Right cardiac atrium (tissue), 5 donors: ENCODE measurements around the gene MECR. TPM values are rescaled to one million over a fixed set of nuclear protein-coding genes. Genes with fewer than 3 reads are reported as not detected.

Source experiments
- ATAC-seq, 2 donors: fragments of 200-7000 bp; cut with Tn5 transposase; one replicate each; pipeline versions ENCODE4 v1.8.0 to v1.9.1; 2020; ENCODE audit warnings: moderate library complexity in 2 of 2, mild to moderate bottlenecking in 1 of 2
- DNase-seq, 3 donors: peaks; one replicate each; pipeline ENCODE4 v3.0.0-alpha.2; 2020
- H3K27ac ChIP-seq: one replicate; pipeline ENCODE4 v1.5.1; 2013; ENCODE audit warnings: mild to moderate bottlenecking, low read length, control low read depth, moderate library complexity
- H3K27me3 ChIP-seq: one replicate; pipeline ENCODE4 v1.6.1; 2013; ENCODE audit not compliant: control insufficient read depth, insufficient read depth
- H3K4me1 ChIP-seq: one replicate; pipeline ENCODE4 v1.6.1; 2013; ENCODE audit warnings: low read length; ENCODE audit not compliant: control insufficient read depth, insufficient read depth
- H3K4me3 ChIP-seq: one replicate; pipeline ENCODE4 v1.5.1; 2013; ENCODE audit warnings: low read length, control low read depth
- H3K9me3 ChIP-seq: one replicate; pipeline ENCODE4 v1.6.1; 2013; ENCODE audit warnings: low read length; ENCODE audit not compliant: control insufficient read depth
- WGBS: extraction: QIAGEN DNeasy Blood & Tissue Kit; methylation state at CpG from one replicate; pipeline ENCODE4 v1.1.7; 2013; 5-methylcytosine and 5-hydroxymethylcytosine counted together
- intact Hi-C, 4 donors: fragments of 100-400 bp; cut with DNase I; formaldehyde crosslinking; loops; one replicate each; pipeline versions ENCODE4 v1.11.0 to v1.14.0; 2022 to 2023
- polyA plus RNA-seq: library from polyadenylated mRNA; stranded (reverse); fragments of 200-250 nt; gene quantifications from one replicate; pipeline ENCODE4 v1.2.3, GENCODE V29; 2013
- total RNA-seq, 4 donors: library from RNA; stranded (reverse); fragmentation: NEBNext Ultra II Directional; extraction: Animal tissue kit (Norgen Biotek cat#: 25700); gene quantifications; one replicate each; pipeline ENCODE4 v1.2.1, GENCODE V29; 2021
- donor health status: healthy with polysubstance abuse.
- donor health status: DM: no; HTN: yes; CAD: no.
- donor health status: DM: no; HTN: no; CAD: no.
- donor health status: DM: no; HTN: yes; CAD: no; lungs with severe emphysema.
- donor health status: DM: yes; HTN: yes; CAD: no.

MECR gene
- total and polyA plus RNA-seq, 5 donors = 21.0 to 36.0 (median 27.6) TPM

DNA sequence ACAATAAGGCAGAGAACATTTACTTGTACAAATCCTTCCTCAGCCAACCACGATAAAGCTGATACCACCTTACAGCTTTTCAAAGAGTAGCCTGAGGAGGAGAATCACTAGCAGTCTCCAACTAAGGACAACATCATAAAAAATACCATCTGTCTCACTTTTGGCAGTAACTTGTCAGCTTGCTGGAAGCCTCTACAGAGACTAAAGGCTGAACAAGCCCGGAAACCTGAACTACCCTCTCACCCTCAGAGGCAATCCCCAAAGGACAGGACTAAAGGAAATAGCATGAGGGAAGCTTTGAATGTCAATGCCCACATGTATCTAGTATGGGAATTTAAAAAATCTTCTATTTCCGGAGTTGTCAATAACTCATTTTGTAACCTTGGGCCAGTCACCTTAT, 59.6 kb downstream of the MECR start:
- no peak overlapping the region for H3K27ac ChIP-seq
- H3K4me1 ChIP-seq = peaks cover 10% of the 10 kb centered on the region
- no peak overlapping the region for H3K4me3 ChIP-seq
- intact Hi-C loops = loop anchor here in 1 of 4 donors (10.0 kb wide), 1 partner anchor 46 kb away; the partner anchor contains the start of gene TMEM200B
- DNase-seq (no peak), ATAC-seq (no peak)
- WGBS = 27% methylated on average over 3 of the region's 3 CpGs
- no peaks in the 10 kb centered on the region for H3K9me3 ChIP-seq
- no peaks in the 10 kb centered on the region for H3K27me3 ChIP-seq

DNA sequence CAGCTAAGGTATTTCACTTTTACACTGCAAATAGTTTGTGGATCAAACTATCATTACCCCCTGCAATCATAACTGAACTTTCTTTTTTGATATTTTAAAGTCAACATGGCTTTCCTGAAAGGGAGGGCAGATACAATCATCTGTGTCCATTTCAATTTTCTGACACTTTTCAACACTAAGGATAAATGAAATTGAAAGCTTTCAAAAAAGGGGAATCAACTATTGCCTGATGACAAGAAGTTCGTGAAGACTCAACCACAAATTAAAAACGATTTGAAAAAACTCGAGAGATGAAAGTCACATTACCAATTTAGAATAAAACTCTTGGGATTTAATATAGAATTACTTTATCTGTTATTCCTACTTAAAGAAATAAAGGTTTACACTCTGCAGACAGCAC, 60.8 kb downstream of the MECR start:
- peaks cover 10% of the 10 kb centered on the region for H3K4me1 ChIP-seq
- no peaks in the 10 kb centered on the region for H3K9me3 ChIP-seq
- DNase-seq (no peak), ATAC-seq (no peak)
- H3K4me3 ChIP-seq = no peak overlapping the region
- no peak overlapping the region for H3K27ac ChIP-seq
- intact Hi-C loops = loop anchor here in 1 of 4 donors (10.0 kb wide), 1 partner anchor 45 kb away; the partner anchor contains the start of gene TMEM200B
- WGBS = 65% methylated on average over 3 of the region's 3 CpGs
- H3K27me3 ChIP-seq = no peaks in the 10 kb centered on the region

GRCh38 chr1:29167904-29168303, 62.8 kb downstream of the MECR start:
- Histone ChIP-seq H3K27me3 (no peaks in the 10 kb centered on the region), H3K9me3 (no peaks in the 10 kb centered on the region), H3K27ac (no peak overlapping the region), H3K4me3 (no peak overlapping the region), H3K4me1 (peaks cover 10% of the 10 kb centered on the region)
- DNase-seq (no peak), ATAC-seq (no peak)
- WGBS = 96% methylated on average over 9 of the region's 9 CpGs
- intact Hi-C loops = no loop called here

- Histone ChIP-seq H3K9me3 (no peaks in the 10 kb centered on the region), H3K27ac (no peak overlapping the region), H3K4me3 (no peak overlapping the region), H3K4me1 (peaks cover 14% of the 10 kb centered on the region), H3K27me3 (no peaks in the 10 kb centered on the region)
- peak in 1 of 3 donors; percentile 34 for DNase-seq
- ATAC-seq = no peak
- intact Hi-C loops = no loop called here
- WGBS = 62% methylated on average over 9 of the region's 9 CpGs
These were observed 64.3 kb downstream of the MECR start for GRCh38 chr1:29166291-29166878.

- H3K4me3 ChIP-seq = no peak overlapping the region
- intact Hi-C loops = no loop called here
- no peak overlapping the region for H3K27ac ChIP-seq
- no peaks in the 10 kb centered on the region for H3K27me3 ChIP-seq
- H3K4me1 ChIP-seq = peaks cover 8% of the 10 kb centered on the region
- 80% methylated on average over 4 of the region's 4 CpGs for WGBS
- DNase-seq (no peak), ATAC-seq (no peak)
- no peaks in the 10 kb centered on the region for H3K9me3 ChIP-seq
These were observed 66.1 kb downstream of the MECR start for GRCh38 chr1:29164588-29164987.

DNA sequence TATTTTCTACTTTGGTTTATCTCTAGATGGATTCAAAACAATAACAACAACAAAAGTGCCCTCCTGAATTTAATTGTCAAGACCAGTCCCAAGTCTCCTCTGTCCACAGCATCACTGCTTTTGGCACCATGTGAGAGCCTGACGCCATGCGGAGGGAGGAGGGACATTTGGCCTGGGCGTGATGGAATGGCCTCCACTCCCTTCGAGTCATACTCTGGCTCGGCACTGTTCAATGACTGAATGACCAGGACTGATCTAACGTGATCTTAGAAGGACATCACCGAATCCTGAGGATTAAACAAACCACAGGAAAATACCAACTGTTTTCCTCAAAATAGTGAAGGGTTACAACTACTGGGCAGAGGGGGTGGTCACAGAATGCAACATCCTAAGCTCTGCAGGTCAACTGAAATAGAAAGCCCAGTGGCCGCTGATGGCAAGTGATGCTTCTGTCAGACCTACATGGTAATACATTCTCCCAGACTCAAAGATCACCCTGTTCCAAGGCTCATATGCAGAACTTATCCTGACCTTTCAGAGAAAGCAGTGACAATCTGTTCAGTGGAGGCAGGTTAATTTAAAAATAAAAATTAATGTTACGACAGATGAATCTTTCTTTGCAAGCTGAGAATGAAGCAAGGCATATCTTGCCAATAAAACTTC, 68.1 kb downstream of the MECR start:
- H3K27me3 ChIP-seq = no peaks in the 10 kb centered on the region
- DNase-seq (peak; percentile 63 to 80 (median 72)), ATAC-seq (peak; percentile 82 to 83)
- WGBS = 58% methylated on average over 9 of the region's 9 CpGs
- intact Hi-C loops = no loop called here
- H3K4me1 ChIP-seq = peaks cover 8% of the 10 kb centered on the region
- no peaks in the 10 kb centered on the region for H3K9me3 ChIP-seq
- no peak overlapping the region for H3K4me3 ChIP-seq
- H3K27ac ChIP-seq = no peak overlapping the region

DNA sequence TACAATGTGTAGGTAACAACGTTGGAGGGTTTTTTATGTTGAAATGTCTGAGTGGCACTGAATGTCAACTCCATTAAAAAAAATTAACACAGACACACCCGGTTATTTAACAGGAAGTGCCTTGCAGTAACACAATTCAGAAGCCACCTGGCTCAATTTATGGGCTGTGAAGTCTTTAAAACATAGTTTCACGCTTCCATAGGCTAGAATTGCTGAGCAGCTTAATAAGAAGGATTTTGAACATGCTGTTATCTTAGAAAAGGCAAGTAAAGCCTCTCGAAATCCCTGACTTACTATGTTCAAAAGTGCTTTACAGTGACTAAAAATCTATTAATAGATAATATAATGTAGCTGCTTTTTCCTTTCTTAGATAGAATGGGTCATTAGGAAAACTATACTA, 68.7 kb downstream of the MECR start:
- DNase-seq (no peak), ATAC-seq (no peak)
- Histone ChIP-seq H3K4me1 (peaks cover 8% of the 10 kb centered on the region), H3K27me3 (no peaks in the 10 kb centered on the region), H3K9me3 (no peaks in the 10 kb centered on the region), H3K27ac (no peak overlapping the region), H3K4me3 (no peak overlapping the region)
- 56% methylated on average over 4 of the region's 4 CpGs for WGBS
- intact Hi-C loops = no loop called here

DNA sequence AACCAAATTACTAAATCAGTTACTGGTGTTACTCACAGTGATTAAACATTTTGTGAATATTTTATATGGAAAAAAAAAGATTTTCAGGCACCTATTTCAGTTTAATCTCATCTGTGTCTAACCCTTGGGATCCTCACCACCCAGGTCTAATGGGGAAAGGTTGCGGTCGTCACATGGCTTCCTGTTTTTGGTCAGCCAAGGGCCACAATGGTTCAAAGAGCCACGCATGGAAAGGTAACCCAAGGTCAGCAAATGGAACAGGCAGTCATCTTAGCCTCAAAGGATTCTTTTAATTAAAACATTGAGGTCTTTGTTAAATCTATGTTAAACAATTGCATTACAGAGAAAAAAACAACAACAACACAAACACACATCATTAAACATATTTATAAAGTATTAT, 71.0 kb downstream of the MECR start:
- H3K4me3 ChIP-seq = no peak overlapping the region
- H3K27ac ChIP-seq = no peak overlapping the region
- H3K27me3 ChIP-seq = no peaks in the 10 kb centered on the region
- no peaks in the 10 kb centered on the region for H3K9me3 ChIP-seq
- WGBS = 63% methylated on average over 3 of the region's 3 CpGs
- intact Hi-C loops = no loop called here
- DNase-seq = no peak
- peaks cover 11% of the 10 kb centered on the region for H3K4me1 ChIP-seq
- no peak for ATAC-seq

- 49% methylated on average over 3 of the region's 3 CpGs for WGBS
- Histone ChIP-seq H3K4me1 (peaks cover 6% of the 10 kb centered on the region), H3K4me3 (no peak overlapping the region), H3K27ac (no peak overlapping the region), H3K27me3 (no peaks in the 10 kb centered on the region), H3K9me3 (no peaks in the 10 kb centered on the region)
- intact Hi-C loops = no loop called here
- DNase-seq = no peak
- ATAC-seq = no peak
These were observed 73.5 kb downstream of the MECR start for GRCh38 chr1:29157269-29157601.

DNA sequence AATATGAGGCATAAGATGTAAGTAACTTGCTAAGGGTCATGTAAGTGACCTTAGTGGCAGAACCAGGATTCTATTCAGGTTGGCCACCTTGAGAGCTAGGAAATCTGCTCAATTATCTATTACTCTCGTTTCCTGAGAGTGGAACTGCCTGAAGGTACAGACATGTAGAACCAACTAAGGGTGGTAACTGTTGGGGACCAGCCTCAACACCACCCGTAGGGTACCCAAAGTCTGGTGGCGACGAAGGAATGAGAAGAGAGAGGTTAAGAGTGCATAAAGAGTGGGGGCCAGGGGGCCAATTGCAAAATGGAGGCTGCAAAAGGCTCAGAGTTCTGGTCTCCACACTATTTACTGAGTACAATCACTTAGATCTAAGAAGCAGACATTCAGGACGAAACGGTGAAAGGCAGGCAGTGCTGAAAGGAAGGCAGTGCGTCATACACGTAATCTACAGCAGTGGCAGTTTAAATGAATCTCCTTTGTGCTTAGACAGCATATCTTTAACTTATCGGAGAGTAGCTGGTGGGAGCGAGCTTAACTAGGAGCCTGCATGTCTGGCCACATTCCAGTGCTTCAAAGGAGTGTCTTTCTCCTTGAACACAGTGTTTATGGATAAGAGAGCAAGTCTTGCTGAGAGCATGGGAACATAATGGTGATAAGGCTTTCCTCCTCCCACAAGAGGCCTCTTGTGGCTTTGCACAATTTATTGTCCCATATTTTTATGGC, 74.0 kb downstream of the MECR start:
- ATAC-seq (peak; percentile 67 to 85), DNase-seq (peak in 1 of 3 donors; percentile 61)
- Histone ChIP-seq H3K4me1 (peaks cover 6% of the 10 kb centered on the region), H3K4me3 (no peak overlapping the region), H3K27ac (peak overlapping the region; percentile 32), H3K27me3 (no peaks in the 10 kb centered on the region), H3K9me3 (no peaks in the 10 kb centered on the region)
- 20% methylated on average over 10 of the region's 10 CpGs for WGBS
- intact Hi-C loops = no loop called here

GRCh38 chr1:29152046-29152805, 78.5 kb downstream of the MECR start:
- DNase-seq = no peak
- no peak for ATAC-seq
- Histone ChIP-seq H3K27me3 (no peaks in the 10 kb centered on the region), H3K27ac (no peak overlapping the region), H3K4me1 (peaks cover 6% of the 10 kb centered on the region), H3K9me3 (no peaks in the 10 kb centered on the region), H3K4me3 (no peak overlapping the region)
- intact Hi-C loops = no loop called here
- 73% methylated on average over 8 of the region's 8 CpGs for WGBS
